ENCODE measurements around the gene LTBP4. TPM values are rescaled to one million over a fixed set of nuclear protein-coding genes. Genes with fewer than 3 reads are reported as not detected.

LTBP4 gene
- total RNA-seq, 2 donors from 2014 or later = 160 to 500 TPM

- Histone ChIP-seq H3K4me3 (no peak overlapping the region), H3K9me3 (no peaks in the 10 kb centered on the region), H3K36me3 (peaks cover 0 to 6% of the 10 kb centered on the region in 2 donors), H3K27me3 (replicated peaks; ENCODE audit: insufficient read depth) (no peaks in the 10 kb centered on the region), H3K27ac (no peak overlapping the region), H3K4me1 (replicated peaks) (no peaks in the 10 kb centered on the region)
- TF ChIP-seq CTCF (IDR thresholded peaks at IDR 0.05) (no peak), POLR2A (IDR thresholded peaks at IDR 0.05) (no peak), POLR2AphosphoS5 (IDR thresholded peaks at IDR 0.05) (no peak)
- intact Hi-C loops (cut with DNase I) = no loop called here
- 90% methylated on average over 8 of the region's 8 CpGs for WGBS
- DNase-seq (ENCODE audit: low spot score) = no peak
Measured at GRCh38 chr19:40620161-40620485, 19.0 kb downstream of the LTBP4 start.

GRCh38 chr19:40621283-40621682 is 20.1 kb downstream of the LTBP4 start:
- WGBS = 71% methylated on average over 2 of the region's 2 CpGs
- H3K4me1 ChIP-seq (replicated peaks) = no peaks in the 10 kb centered on the region
- no peaks in the 10 kb centered on the region for H3K9me3 ChIP-seq
- no peaks in the 10 kb centered on the region for H3K27me3 ChIP-seq (replicated peaks; ENCODE audit: insufficient read depth)
- TF ChIP-seq CTCF (IDR thresholded peaks at IDR 0.05) (no peak), POLR2A (IDR thresholded peaks at IDR 0.05) (no peak), POLR2AphosphoS5 (IDR thresholded peaks at IDR 0.05) (no peak)
- intact Hi-C loops (cut with DNase I) = no loop called here
- no peak overlapping the region for H3K4me3 ChIP-seq
- H3K36me3 ChIP-seq = peaks cover 0 to 9% of the 10 kb centered on the region in 2 donors
- DNase-seq (ENCODE audit: low spot score) = no peak
- no peak overlapping the region for H3K27ac ChIP-seq

GRCh38 chr19:40621966-40622772 is 21.0 kb downstream of the LTBP4 start:
- 90% methylated on average over 24 of the region's 24 CpGs for WGBS
- no peak for DNase-seq (ENCODE audit: low spot score)
- H3K9me3 ChIP-seq = no peaks in the 10 kb centered on the region
- H3K4me1 ChIP-seq (replicated peaks) = no peaks in the 10 kb centered on the region
- no peaks in the 10 kb centered on the region for H3K27me3 ChIP-seq (replicated peaks; ENCODE audit: insufficient read depth)
- H3K27ac ChIP-seq = no peak overlapping the region
- no peak overlapping the region for H3K4me3 ChIP-seq
- TF ChIP-seq POLR2A (IDR thresholded peaks at IDR 0.05) = no peak
- TF ChIP-seq POLR2AphosphoS5 (IDR thresholded peaks at IDR 0.05) = no peak
- TF ChIP-seq CTCF (IDR thresholded peaks at IDR 0.05) = no peak
- intact Hi-C loops (cut with DNase I) = no loop called here
- H3K36me3 ChIP-seq = peaks cover 2 to 12% of the 10 kb centered on the region in 2 donors

- Histone ChIP-seq H3K27me3 (replicated peaks; ENCODE audit: insufficient read depth) (no peaks in the 10 kb centered on the region), H3K4me1 (replicated peaks) (no peaks in the 10 kb centered on the region), H3K4me3 (no peak overlapping the region), H3K27ac (no peak overlapping the region), H3K36me3 (peaks cover 5 to 12% of the 10 kb centered on the region in 2 donors), H3K9me3 (no peaks in the 10 kb centered on the region)
- WGBS = 88% methylated on average over 7 of the region's 7 CpGs
- no peak for DNase-seq (ENCODE audit: low spot score)
- TF ChIP-seq CTCF (IDR thresholded peaks at IDR 0.05) (no peak), POLR2AphosphoS5 (IDR thresholded peaks at IDR 0.05) (no peak), POLR2A (IDR thresholded peaks at IDR 0.05) (no peak)
- intact Hi-C loops (cut with DNase I) = no loop called here
Measured at GRCh38 chr19:40622773-40623075, 21.6 kb downstream of the LTBP4 start.
